Activated CD8-positive, alpha-beta memory T cell treated with anti-CD3 and anti-CD28 coated beads, Interleukin-2, amount 50 U/mL, for 24 hours (primary cell): ENCODE results near the gene VEPH1.
"Not testable (repeated sequence)": the region's sequence is repeated elsewhere in the genome, so short reads cannot be mapped to it uniquely, and the experiment has no call there.

Source experiments
- DNase-seq: peaks from one replicate; pipeline ENCODE4 v3.0.0-alpha.2; 2020; ENCODE audit errors: extremely low read depth

VEPH1 gene

GRCh38 chr3:157350651-157351050 lies 152.6 kb downstream of the VEPH1 start:
- not testable (repeated sequence) for DNase-seq

GRCh38 chr3:157348304-157349075 lies 154.7 kb downstream of the VEPH1 start:
- DNase-seq: not testable (repeated sequence)

- no peak for DNase-seq
Measured at GRCh38 chr3:157347577-157348303, 155.5 kb downstream of the VEPH1 start.

- DNase-seq: no peak
Measured at GRCh38 chr3:157336252-157337009, 166.8 kb downstream of the VEPH1 start.

GRCh38 chr3:157335233-157336076 lies 167.8 kb downstream of the VEPH1 start:
- no peak for DNase-seq

- no peak for DNase-seq
Measured at GRCh38 chr3:157333551-157333991, 169.6 kb downstream of the VEPH1 start.

- DNase-seq: no peak
Measured at GRCh38 chr3:157330206-157330605, 173.0 kb downstream of the VEPH1 start.

- no peak for DNase-seq
Measured at GRCh38 chr3:157329551-157329950, 173.7 kb downstream of the VEPH1 start.

- DNase-seq: no peak
Measured at GRCh38 chr3:157327837-157328236, 175.4 kb downstream of the VEPH1 start.

GRCh38 chr3:157327018-157327417 lies 176.2 kb downstream of the VEPH1 start:
- DNase-seq: no peak

GRCh38 chr3:157324869-157325268 lies 178.3 kb downstream of the VEPH1 start:
- DNase-seq: not testable (repeated sequence)

GRCh38 chr3:157323360-157323759 lies 179.9 kb downstream of the VEPH1 start:
- no peak for DNase-seq

- DNase-seq: no peak
Measured at GRCh38 chr3:157319672-157320071, 183.5 kb downstream of the VEPH1 start.

- DNase-seq: no peak
Measured at GRCh38 chr3:157318639-157319288, 184.5 kb downstream of the VEPH1 start.

GRCh38 chr3:157317895-157318294 lies 185.3 kb downstream of the VEPH1 start:
- no peak for DNase-seq

GRCh38 chr3:157313186-157313585 lies 190.0 kb downstream of the VEPH1 start:
- DNase-seq: no peak

GRCh38 chr3:157312376-157312745 lies 190.9 kb downstream of the VEPH1 start:
- no peak for DNase-seq

- no peak for DNase-seq
Measured at GRCh38 chr3:157311633-157312375, 191.4 kb downstream of the VEPH1 start.

GRCh38 chr3:157310329-157311052 lies 192.7 kb downstream of the VEPH1 start:
- DNase-seq: no peak

- DNase-seq: no peak
Measured at GRCh38 chr3:157306502-157306901, 196.7 kb downstream of the VEPH1 start.
